Activated naive CD8-positive, alpha-beta T cell (primary cell): ENCODE results near the gene SLC9A9.

Experiments used
- H3K27ac Mint-ChIP-seq: one replicate; pipeline ENCODE4 v1.8.0; 2021; ENCODE audit warnings: mixed read lengths
- H3K27me3 Mint-ChIP-seq: one replicate; pipeline ENCODE4 v1.8.0; 2021; ENCODE audit warnings: mixed read lengths
- H3K36me3 Mint-ChIP-seq: one replicate; pipeline ENCODE4 v1.8.0; 2021; ENCODE audit warnings: mixed read lengths
- H3K4me1 Mint-ChIP-seq: one replicate; pipeline ENCODE4 v1.8.0; 2021; ENCODE audit warnings: low read depth, mixed read lengths
- H3K4me3 Mint-ChIP-seq: one replicate; pipeline ENCODE4 v1.8.0; 2021; ENCODE audit warnings: mild to moderate bottlenecking, mixed read lengths
- H3K9me3 Mint-ChIP-seq: one replicate; pipeline ENCODE4 v1.8.0; 2021; ENCODE audit warnings: low read depth, mixed read lengths

SLC9A9 gene

DNA sequence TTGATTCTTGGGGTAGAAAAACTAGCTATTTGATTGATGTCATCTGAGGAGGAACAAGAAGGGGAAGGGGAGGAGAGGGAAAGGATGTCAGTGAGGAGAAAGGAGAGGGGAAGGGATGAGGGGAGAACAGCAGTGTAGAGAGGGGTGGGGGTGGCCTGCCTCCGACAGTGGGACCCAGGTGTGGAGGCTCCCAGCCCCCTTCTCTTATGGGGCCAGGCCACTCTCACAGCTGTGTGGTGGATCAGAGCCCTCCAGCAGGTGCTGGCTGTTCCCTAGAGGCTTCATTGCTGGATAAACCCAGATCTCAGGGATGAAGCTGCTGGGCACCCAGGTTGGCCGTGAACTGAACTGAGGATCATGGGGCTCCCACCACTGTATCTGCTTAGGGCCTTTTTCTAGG is 464.2 kb downstream of the SLC9A9 start:
- Mint-ChIP-seq H3K27ac (no peak overlapping the region), H3K4me3 (no peak overlapping the region), H3K4me1 (no peaks in the 10 kb centered on the region), H3K36me3 (peaks cover 10% of the 10 kb centered on the region), H3K27me3 (no peaks in the 10 kb centered on the region), H3K9me3 (no peaks in the 10 kb centered on the region)

DNA sequence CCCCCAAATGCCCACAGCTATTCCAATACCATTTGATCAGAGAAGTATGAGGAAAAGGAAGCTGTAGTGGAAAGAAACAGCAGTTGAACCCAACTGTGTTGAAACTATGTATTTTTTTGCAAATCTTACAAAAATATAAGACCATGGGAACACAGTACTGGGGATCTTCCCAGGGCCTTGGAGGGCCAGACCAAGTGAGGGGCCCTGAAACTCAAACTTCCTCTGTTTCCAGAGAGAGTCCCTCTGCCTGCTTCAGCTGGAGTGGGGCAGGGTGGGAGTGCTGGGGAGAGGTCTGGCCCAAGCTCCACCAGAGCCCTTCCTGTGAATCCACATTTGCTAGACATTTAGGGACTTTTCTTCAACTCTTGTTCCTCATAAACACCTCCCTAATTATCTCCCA is 464.8 kb downstream of the SLC9A9 start:
- peaks cover 10% of the 10 kb centered on the region for H3K36me3 Mint-ChIP-seq
- H3K9me3 Mint-ChIP-seq = no peaks in the 10 kb centered on the region
- peaks cover 5% of the 10 kb centered on the region for H3K4me1 Mint-ChIP-seq
- H3K27ac Mint-ChIP-seq = no peak overlapping the region
- H3K4me3 Mint-ChIP-seq = no peak overlapping the region
- H3K27me3 Mint-ChIP-seq = no peaks in the 10 kb centered on the region

DNA sequence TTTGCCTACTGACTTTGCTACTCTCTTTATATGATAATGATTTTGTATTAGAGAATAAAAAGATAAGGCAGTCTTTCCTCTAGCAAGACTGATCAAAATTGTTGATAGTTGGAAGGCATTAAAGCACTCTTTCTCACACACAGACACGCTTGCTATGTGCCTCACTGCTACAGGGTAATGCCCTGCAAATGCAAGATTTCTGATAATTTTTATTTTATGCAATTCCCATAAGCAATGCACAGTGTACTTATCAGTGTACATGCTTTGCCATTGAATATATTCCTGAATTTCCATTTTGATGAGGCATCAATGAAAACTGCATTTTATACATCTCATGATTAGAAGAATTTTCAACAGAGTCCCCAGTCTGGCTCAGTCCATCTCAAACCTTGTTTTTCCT is 465.5 kb downstream of the SLC9A9 start:
- Mint-ChIP-seq H3K27ac (no peak overlapping the region), H3K4me3 (no peak overlapping the region), H3K4me1 (peaks cover 9% of the 10 kb centered on the region), H3K36me3 (peaks cover 10% of the 10 kb centered on the region), H3K27me3 (no peaks in the 10 kb centered on the region), H3K9me3 (no peaks in the 10 kb centered on the region)

DNA sequence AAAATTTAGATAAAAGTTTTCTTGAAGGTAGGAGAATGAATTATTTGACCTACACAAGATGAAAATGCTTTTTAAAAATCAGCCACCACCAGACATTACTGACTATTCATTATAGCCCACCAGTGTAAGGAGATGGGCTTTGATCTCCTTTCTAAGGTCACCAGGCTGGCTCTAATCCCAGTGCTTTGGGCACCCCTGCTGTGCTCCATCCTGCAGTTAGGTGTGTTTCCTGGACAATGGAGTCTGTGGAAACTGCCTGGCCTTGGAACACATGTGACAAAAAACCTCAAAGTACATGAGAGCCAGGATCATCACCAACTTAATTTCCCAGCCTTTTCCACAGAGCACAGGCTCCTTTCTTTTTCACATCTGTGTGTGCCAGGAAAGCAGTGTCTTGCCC is 467.8 kb downstream of the SLC9A9 start:
- H3K9me3 Mint-ChIP-seq = no peaks in the 10 kb centered on the region
- H3K27ac Mint-ChIP-seq = no peak overlapping the region
- H3K4me1 Mint-ChIP-seq = peaks cover 9% of the 10 kb centered on the region
- no peak overlapping the region for H3K4me3 Mint-ChIP-seq
- H3K36me3 Mint-ChIP-seq = peaks cover 10% of the 10 kb centered on the region
- no peaks in the 10 kb centered on the region for H3K27me3 Mint-ChIP-seq

DNA sequence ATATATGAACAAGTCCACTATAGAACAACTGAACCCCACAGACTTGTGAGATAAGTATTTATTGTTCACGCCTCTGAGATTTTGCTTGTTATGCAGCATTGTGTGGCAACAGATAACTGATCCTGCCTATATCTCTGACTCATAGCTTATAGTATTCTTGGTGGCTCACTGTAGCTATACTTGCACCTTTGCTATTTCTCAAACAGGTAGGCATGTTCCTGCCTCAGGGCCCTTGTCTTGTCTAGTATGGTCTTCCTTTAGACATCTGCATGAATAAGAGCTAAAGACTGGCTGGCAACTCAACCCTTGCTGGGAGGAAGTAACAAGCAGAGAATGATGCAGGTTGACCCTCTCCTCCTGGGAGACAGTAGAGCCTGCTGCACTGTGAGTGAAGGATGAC is 472.6 kb downstream of the SLC9A9 start:
- no peaks in the 10 kb centered on the region for H3K27me3 Mint-ChIP-seq
- H3K9me3 Mint-ChIP-seq = no peaks in the 10 kb centered on the region
- no peak overlapping the region for H3K27ac Mint-ChIP-seq
- peaks cover 7% of the 10 kb centered on the region for H3K36me3 Mint-ChIP-seq
- H3K4me1 Mint-ChIP-seq = peaks cover 9% of the 10 kb centered on the region
- H3K4me3 Mint-ChIP-seq = no peak overlapping the region

DNA sequence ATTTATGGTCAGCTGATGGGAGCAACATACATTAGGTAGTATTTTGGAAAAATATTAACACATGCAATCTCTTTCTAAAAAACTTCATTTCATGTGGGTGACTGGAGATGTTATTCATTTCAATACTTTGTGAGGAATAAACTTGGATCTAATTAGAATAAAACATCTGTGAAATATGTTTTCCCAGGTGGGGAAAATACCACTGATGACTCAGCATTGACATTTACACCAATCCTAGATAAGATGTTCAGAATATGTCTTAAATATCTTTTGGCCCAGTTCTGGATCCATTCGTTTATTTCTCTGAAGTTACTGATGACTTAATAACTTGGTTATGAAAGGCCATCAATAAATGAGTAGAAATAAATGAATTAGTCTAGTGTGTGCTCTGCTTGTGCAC is 481.1 kb downstream of the SLC9A9 start:
- Mint-ChIP-seq H3K9me3 (no peaks in the 10 kb centered on the region), H3K27ac (no peak overlapping the region), H3K27me3 (no peaks in the 10 kb centered on the region), H3K4me1 (peaks cover 21% of the 10 kb centered on the region), H3K36me3 (peaks cover 3% of the 10 kb centered on the region), H3K4me3 (no peak overlapping the region)

DNA sequence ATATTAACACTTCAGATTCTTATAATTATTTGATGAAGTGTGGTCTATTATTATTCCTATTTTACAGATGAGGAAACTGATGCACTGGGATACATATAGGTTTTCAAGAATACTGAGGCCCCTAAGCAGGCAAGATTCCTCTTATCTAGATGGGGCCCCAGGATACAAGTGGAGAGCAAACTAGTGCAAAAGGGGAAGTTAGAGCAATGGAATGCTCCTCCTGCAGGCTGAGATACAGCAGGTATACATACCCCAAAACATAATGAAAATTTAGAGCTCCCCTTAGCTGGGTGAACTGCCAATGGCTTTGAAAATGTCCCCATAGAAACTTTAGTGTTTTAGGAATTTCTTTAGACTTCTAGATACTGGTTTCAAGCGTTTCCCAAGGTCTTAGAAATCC is 481.6 kb downstream of the SLC9A9 start:
- no peaks in the 10 kb centered on the region for H3K27me3 Mint-ChIP-seq
- H3K36me3 Mint-ChIP-seq = peaks cover 3% of the 10 kb centered on the region
- peaks cover 26% of the 10 kb centered on the region for H3K4me1 Mint-ChIP-seq
- no peak overlapping the region for H3K4me3 Mint-ChIP-seq
- H3K27ac Mint-ChIP-seq = no peak overlapping the region
- H3K9me3 Mint-ChIP-seq = no peaks in the 10 kb centered on the region

DNA sequence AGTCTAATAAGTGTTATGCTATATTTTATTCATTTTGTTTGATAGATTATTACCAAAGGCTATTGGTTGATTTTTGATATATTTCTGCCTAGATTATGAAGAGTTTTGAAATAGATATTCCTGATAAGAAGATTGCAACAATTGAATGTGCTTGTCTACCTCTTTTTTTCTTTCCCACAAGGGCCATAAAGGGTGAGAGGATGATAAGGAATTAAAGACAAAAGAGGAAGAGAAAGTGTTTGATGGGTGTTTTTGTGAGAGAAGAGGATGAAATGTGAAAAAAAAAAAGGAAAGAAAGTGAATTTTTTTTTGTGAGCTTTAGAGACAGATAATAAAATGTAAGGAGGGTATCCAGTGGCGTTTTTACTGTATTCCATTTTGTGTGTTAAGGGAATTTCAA is 484.3 kb downstream of the SLC9A9 start:
- Mint-ChIP-seq H3K4me1 (peaks cover 27% of the 10 kb centered on the region), H3K27ac (no peak overlapping the region), H3K4me3 (no peak overlapping the region), H3K36me3 (no peaks in the 10 kb centered on the region), H3K9me3 (no peaks in the 10 kb centered on the region), H3K27me3 (no peaks in the 10 kb centered on the region)

DNA sequence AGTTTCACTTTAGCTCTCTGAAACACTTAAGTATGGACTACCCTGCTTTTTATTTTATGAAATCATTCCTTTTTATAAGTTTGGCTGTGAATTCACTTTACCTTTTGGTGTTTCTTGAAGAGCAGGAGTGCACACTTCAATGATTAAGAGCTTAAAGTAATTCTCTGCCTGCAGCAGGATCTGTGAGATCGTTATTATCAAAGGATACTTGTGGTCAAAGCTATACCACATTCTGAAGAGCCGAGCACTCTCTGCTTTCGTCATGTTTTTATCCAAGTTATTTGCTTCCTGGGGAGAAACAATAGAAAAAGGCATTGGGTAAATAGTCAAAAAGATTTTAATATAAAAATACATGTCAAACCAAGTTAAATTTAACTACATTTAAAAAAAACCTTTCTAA is 485.0 kb downstream of the SLC9A9 start:
- H3K4me1 Mint-ChIP-seq = peaks cover 27% of the 10 kb centered on the region
- peak overlapping the region; percentile 47 for H3K27ac Mint-ChIP-seq

DNA sequence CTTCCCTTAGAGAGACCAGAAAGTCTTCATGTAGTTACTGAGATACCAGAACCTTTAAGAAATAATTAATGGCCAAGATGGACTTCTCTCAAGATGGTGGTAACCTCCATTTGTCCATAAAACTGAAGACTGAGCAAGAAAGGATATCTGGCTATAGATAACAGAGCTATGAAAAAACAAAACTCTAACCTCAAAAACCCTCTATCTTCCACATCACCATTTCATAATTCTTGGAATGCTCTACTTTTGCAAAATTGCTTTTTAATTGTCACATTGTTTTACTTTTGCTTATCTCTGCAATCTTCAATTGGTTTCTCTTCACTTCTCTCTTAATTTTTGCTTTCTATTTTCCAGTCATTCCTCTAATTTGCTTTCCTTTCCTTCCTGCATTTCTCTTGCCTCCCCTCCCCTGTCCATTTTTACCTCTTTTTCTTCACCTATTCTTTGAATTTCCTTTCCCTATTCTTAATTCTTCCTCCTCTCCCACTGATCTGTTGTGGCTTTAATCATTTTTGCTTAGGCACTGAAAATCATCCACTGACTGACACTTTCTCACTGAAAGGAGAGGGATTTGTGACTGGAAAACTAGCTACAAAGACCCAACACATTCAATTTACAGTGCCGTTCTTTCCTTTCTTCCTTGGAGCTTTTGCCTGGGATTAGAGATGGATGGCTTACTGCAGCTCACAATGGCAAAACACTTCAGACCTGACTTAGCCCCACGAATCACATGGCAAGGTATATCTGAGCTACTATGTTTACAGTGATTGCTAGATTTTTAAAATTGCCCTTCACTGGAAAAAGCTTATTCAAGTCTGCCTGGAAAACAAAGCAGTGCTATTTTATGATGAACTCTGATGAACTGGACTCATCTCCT is 485.9 kb downstream of the SLC9A9 start:
- Mint-ChIP-seq H3K4me1 (peaks cover 27% of the 10 kb centered on the region), H3K36me3 (peaks cover 2% of the 10 kb centered on the region), H3K4me3 (no peak overlapping the region), H3K27ac (peak overlapping the region; percentile 47), H3K9me3 (no peaks in the 10 kb centered on the region), H3K27me3 (no peaks in the 10 kb centered on the region)

More for the DNA sequence above, 485.0 kb downstream of the SLC9A9 start:
- Mint-ChIP-seq H3K9me3 (no peaks in the 10 kb centered on the region), H3K27me3 (no peaks in the 10 kb centered on the region), H3K4me3 (peak overlapping the region; percentile 22), H3K36me3 (peaks cover 2% of the 10 kb centered on the region)

DNA sequence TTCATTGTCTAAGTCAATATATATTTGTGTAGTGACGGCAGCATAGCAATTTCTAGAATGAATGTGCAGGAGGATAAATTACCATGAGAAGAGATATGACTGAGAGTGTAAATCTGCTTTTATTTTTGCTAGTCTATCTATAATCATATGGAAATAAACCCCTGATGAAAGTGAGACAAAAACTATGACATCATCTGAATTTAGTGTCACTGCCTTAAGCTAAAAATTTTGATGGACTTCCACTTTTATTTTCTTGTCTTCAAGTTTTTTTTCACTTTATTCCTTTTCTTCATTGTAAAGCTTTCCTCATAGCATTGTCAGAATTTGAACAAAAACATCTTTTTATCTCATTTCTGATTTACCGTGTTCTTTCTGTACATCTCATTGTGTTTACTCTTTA is 486.7 kb downstream of the SLC9A9 start:
- Mint-ChIP-seq H3K36me3 (peaks cover 2% of the 10 kb centered on the region), H3K27ac (no peak overlapping the region), H3K4me3 (no peak overlapping the region), H3K27me3 (no peaks in the 10 kb centered on the region), H3K9me3 (no peaks in the 10 kb centered on the region), H3K4me1 (peaks cover 27% of the 10 kb centered on the region)

DNA sequence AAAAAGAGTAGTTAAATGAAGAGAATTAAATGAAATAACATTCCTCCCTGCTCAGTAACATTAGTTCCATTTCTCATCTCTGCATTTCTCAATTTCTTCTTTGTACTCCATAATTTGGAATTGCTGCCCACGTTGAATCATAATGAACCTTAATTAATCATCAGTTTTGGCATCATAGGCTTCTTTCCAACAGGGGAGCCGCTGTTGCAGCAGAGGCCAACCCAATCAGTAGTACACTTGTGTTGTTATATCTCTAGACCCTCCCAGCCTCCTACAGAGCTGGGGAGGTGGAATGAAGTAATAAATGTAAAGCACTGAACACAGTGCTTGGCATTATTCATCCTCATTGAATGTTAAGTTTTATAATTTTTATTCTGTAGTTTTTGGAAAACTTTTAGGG is 488.0 kb downstream of the SLC9A9 start:
- no peak overlapping the region for H3K27ac Mint-ChIP-seq
- H3K27me3 Mint-ChIP-seq = no peaks in the 10 kb centered on the region
- H3K9me3 Mint-ChIP-seq = no peaks in the 10 kb centered on the region
- peaks cover 27% of the 10 kb centered on the region for H3K4me1 Mint-ChIP-seq
- H3K36me3 Mint-ChIP-seq = peaks cover 2% of the 10 kb centered on the region
- H3K4me3 Mint-ChIP-seq = no peak overlapping the region

DNA sequence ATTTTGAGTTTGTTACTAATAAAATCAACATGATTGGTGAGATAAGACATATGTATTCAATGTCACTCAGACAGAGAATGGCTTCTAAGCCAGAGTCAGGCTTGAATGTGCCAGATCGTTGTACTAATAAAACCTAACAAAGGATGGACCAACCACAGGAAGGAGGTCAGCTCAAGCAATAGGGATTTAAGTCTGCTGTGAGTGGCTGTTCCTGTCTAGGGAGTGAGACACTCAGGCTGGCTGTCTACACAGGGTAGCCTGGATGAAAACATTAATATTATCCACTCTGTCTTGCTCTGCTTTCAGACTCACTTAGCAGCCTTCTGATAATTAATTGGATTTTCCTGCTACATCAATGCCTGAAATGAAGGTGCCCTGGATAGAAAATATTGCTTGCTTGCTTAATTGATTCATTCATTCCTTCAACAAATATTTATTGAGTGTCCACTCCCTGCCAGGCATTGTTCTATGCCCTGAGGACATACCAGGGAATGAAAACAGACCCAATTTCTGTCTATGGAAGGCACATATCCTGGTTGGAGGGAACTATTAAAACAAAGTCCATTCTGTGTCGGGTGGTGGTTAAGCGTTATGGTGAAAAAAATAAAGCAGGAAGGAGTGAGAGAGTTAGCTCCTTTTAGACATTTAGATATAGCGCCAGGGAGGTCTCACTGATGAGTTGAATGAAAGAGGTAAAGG is 489.3 kb downstream of the SLC9A9 start:
- Mint-ChIP-seq H3K36me3 (peaks cover 5% of the 10 kb centered on the region), H3K27ac (no peak overlapping the region), H3K4me1 (peaks cover 24% of the 10 kb centered on the region), H3K27me3 (no peaks in the 10 kb centered on the region), H3K9me3 (no peaks in the 10 kb centered on the region), H3K4me3 (no peak overlapping the region)

DNA sequence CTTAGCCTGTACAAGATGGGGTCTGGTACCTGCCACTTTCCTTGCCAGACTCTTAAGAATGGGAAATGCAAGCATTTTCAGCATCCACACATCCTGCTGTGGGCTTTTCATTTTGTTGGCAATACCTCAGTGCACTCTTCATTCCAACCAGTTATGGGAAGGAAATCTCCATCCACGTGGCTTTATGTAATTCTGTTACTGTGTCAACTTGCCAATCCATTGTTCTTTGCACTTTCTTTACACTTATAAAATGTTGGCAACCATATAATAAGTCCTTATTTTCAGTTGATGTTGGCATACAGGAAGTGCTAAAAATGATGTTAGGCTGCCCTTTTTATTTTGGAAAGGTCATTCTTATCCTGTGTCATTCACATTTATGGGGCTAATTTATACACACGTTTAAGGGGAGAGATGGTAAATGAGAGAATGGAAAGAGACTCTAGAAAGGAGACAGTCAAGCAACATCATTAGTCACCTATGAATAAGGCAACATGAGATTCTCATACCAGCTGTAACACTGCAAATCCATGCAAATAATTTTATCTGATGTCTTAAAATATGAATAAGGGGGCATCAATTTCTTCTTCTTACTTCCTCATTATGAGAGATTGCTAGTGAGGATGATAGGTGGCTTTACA is 490.0 kb downstream of the SLC9A9 start:
- Mint-ChIP-seq H3K36me3 (peaks cover 5% of the 10 kb centered on the region), H3K4me1 (peaks cover 17% of the 10 kb centered on the region), H3K27ac (no peak overlapping the region), H3K9me3 (no peaks in the 10 kb centered on the region), H3K27me3 (no peaks in the 10 kb centered on the region), H3K4me3 (no peak overlapping the region)

DNA sequence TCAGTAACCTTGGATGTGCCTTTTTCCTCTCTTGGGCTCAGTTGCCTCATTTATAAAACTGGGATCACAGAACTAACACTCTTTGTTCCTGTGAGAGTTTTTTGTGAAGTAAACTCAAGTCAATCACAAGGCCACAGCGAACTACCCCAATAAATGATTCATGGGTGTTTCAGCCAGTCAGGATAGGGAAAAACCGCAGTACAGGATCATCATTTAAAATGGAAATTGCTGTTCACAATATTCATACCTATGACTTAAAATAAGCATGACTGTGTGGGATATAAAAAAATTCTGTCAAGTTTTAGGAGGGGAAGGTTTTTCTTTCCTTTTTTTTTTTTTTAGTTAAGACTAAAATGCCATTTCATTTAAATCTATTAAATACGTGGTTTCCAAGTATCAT is 490.6 kb downstream of the SLC9A9 start:
- Mint-ChIP-seq H3K4me1 (peaks cover 14% of the 10 kb centered on the region), H3K27me3 (no peaks in the 10 kb centered on the region), H3K27ac (no peak overlapping the region), H3K36me3 (peaks cover 8% of the 10 kb centered on the region), H3K9me3 (no peaks in the 10 kb centered on the region), H3K4me3 (no peak overlapping the region)
